Loucy (cell line): ENCODE results near the gene BCL2L15.
"Not testable (repeated sequence)": the region's sequence is repeated elsewhere in the genome, so short reads cannot be mapped to it uniquely, and the experiment has no call there.

ENCODE experiments used
- H2AFZ ChIP-seq: fragments of 200-600 bp; sonication (generic); 2 replicates; pipeline ENCODE4 v1.6.0; 2016; ENCODE audit warnings: antibody characterized with exemption, mild to moderate bottlenecking, low read length, moderate library complexity
- H3F3A ChIP-seq: fragments of 200-600 bp; 2 replicates; pipeline ENCODE4 v1.6.0; 2016; ENCODE audit warnings: antibody characterized with exemption, low read depth, mild to moderate bottlenecking
- H3K27me3 ChIP-seq: fragments of 200-600 bp; sonication (generic); 2 replicates; pipeline ENCODE4 v1.6.1; 2014; ENCODE audit warnings: low read length, mild to moderate bottlenecking; ENCODE audit not compliant: insufficient read depth, poor library complexity, severe bottlenecking
- H3K36me3 ChIP-seq: fragments of 200-600 bp; sonication (generic); 2 replicates; pipeline ENCODE4 v1.6.1; 2016; ENCODE audit warnings: low read length; ENCODE audit not compliant: insufficient read depth
- H3K4me1 ChIP-seq: fragments of 200-600 bp; sonication (generic); 2 replicates; pipeline ENCODE4 v1.5.1; 2014; ENCODE audit warnings: low read length, mild to moderate bottlenecking; ENCODE audit not compliant: insufficient read depth, poor library complexity, severe bottlenecking
- H3K4me2 ChIP-seq: fragments of 200-600 bp; sonication (generic); 2 replicates; pipeline ENCODE4 v1.6.0; 2014; ENCODE audit warnings: antibody characterized with exemption, low read length, low read depth, mild to moderate bottlenecking; ENCODE audit not compliant: poor library complexity, severe bottlenecking
- H3K4me3 ChIP-seq: fragments of 200-600 bp; sonication (generic); 2 replicates; pipeline ENCODE4 v1.5.1; 2014; ENCODE audit warnings: low read length, mild to moderate bottlenecking, mixed read lengths; ENCODE audit not compliant: poor library complexity, severe bottlenecking
- H3K79me2 ChIP-seq: fragments of 200-600 bp; sonication (generic); 2 replicates; pipeline ENCODE4 v1.6.1; 2014; ENCODE audit warnings: low read length; ENCODE audit not compliant: insufficient read depth
- H3K9ac ChIP-seq: fragments of 200-600 bp; sonication (generic); 2 replicates; pipeline ENCODE4 v1.6.0; 2014; ENCODE audit warnings: mild to moderate bottlenecking, low read depth, low read length, moderate library complexity; ENCODE audit not compliant: poor library complexity, severe bottlenecking
- H3K9me2 ChIP-seq: fragments of 200-600 bp; sonication (generic); replicated peaks from 2 replicates; pipeline ENCODE4 v1.6.1; 2016; ENCODE audit warnings: low read depth, low read length, mixed read lengths
- H3K9me3 ChIP-seq: fragments of 200-600 bp; sonication (generic); 2 replicates; pipeline ENCODE4 v1.6.1; 2014; ENCODE audit warnings: mild to moderate bottlenecking, antibody characterized with exemption, low read length, low read depth; ENCODE audit not compliant: insufficient read depth
- H4K20me1 ChIP-seq: fragments of 200-600 bp; sonication (generic); 2 replicates; pipeline ENCODE4 v1.6.0; 2014; ENCODE audit warnings: antibody characterized with exemption, low read length, mild to moderate bottlenecking; ENCODE audit not compliant: insufficient read depth, poor library complexity, severe bottlenecking
- EZH2phosphoT487 ChIP-seq: fragments of 200-600 bp; IDR thresholded peaks from 2 replicates; pipeline ENCODE4 v1.6.1; 2018; ENCODE audit warnings: antibody characterized with exemption, mild to moderate bottlenecking, moderate library complexity, borderline replicate concordance
- TF ChIP-seq, protein P1 (sequence below): fragments of 200-600 bp; sonication (generic); conservative IDR thresholded peaks from 2 replicates; pipeline ENCODE4 v1.5.1; 2014; ENCODE audit warnings: mild to moderate bottlenecking, antibody characterized with exemption, low read length

The BCL2L15 gene

DNA sequence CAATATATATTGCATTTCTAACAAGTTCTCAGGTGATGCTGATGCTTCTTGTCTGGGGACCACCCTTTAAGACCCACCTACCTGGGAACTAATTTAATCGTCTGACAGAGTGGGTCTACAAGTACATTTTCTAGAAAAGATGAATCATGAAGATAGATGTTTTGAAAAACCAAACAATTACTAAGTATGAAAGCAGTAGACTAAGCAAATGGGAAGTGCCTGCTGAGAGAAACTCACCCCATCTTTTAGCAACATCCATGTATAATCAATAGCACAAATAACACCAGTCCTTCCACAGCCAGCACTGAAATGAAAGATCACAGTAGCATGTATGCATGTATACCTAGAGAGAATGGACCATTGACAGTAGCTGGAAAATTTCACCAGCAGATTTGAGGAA is 33.1 kb downstream of the BCL2L15 start:
- peaks cover 42% of the 10 kb centered on the region for H3K36me3 ChIP-seq
- no peaks in the 10 kb centered on the region for H3K27me3 ChIP-seq
- H4K20me1 ChIP-seq = no peaks in the 10 kb centered on the region
- H3K4me1 ChIP-seq = peaks cover 14% of the 10 kb centered on the region
- no peaks in the 10 kb centered on the region for H3K79me2 ChIP-seq
- H3K9ac ChIP-seq = no peak overlapping the region
- H3F3A ChIP-seq = peaks cover 7% of the 10 kb centered on the region; the same call in 1 of the 2 replicates
- H3K4me3 ChIP-seq = no peak overlapping the region
- no peak overlapping the region for H3K4me2 ChIP-seq
- H3K9me2 ChIP-seq = no peaks in the 10 kb centered on the region
- H2AFZ ChIP-seq = no peak overlapping the region
- TF ChIP-seq, protein P1, sequence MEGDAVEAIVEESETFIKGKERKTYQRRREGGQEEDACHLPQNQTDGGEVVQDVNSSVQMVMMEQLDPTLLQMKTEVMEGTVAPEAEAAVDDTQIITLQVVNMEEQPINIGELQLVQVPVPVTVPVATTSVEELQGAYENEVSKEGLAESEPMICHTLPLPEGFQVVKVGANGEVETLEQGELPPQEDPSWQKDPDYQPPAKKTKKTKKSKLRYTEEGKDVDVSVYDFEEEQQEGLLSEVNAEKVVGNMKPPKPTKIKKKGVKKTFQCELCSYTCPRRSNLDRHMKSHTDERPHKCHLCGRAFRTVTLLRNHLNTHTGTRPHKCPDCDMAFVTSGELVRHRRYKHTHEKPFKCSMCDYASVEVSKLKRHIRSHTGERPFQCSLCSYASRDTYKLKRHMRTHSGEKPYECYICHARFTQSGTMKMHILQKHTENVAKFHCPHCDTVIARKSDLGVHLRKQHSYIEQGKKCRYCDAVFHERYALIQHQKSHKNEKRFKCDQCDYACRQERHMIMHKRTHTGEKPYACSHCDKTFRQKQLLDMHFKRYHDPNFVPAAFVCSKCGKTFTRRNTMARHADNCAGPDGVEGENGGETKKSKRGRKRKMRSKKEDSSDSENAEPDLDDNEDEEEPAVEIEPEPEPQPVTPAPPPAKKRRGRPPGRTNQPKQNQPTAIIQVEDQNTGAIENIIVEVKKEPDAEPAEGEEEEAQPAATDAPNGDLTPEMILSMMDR = no peak
- TF ChIP-seq EZH2phosphoT487 = no peak
- no peaks in the 10 kb centered on the region for H3K9me3 ChIP-seq

DNA sequence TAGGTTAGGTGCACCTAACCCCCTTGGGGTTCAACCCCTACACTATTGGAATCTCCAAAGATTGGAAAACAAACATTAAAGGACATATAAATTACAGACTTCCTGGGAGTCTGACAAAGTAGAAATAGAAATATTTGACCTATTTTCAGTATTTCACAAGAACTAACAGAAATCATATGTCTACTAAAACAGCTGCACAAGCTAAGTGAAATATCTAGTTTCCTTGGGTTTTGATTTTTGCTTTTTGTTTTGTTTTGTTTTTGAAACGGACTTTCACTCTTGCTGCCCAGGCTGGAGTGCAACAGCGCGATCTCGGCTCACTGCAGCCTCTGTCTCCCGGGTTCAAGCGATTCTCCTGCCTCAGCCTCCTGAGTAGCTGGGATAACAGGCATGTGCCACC is 34.7 kb downstream of the BCL2L15 start:
- peaks cover 35% of the 10 kb centered on the region for H3K36me3 ChIP-seq
- H2AFZ ChIP-seq, H3K9ac ChIP-seq, H3F3A ChIP-seq, H3K27me3 ChIP-seq, H4K20me1 ChIP-seq, H3K4me3 ChIP-seq, H3K79me2 ChIP-seq, H3K9me2 ChIP-seq, H3K9me3 ChIP-seq, H3K4me2 ChIP-seq: not testable (repeated sequence)
- H3K4me1 ChIP-seq = peaks cover 14% of the 10 kb centered on the region

DNA sequence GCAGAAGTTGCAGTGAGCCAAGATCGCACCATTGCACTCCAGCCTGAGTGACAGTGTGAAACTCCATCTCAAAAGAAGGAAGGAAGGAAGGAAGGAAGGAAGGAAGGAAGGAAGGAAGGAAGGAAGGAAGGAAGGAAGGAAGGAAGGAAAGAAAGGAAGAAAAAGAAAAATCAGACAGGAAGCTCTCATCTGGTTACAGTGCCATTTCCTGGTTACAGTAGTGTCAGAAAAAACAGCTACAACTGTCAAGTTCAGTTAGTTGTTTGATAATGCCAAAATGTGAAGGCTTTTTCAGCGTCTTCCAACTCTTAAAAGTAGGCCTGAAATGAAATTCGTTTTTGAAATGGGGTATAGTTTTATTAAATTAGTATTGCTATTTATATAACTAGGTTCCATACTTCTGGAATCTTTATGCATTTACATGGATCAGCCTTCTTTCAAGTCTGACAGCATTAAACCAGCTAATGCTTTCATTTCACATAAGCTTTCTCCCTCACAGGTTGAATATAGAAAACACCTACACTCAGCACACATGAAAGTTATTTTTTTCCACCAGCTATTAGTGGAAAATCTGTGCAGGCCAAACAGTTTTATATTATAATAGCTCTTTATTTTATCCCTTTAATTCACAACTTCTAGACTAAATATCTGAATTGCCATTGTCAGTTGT is 37.1 kb downstream of the BCL2L15 start:
- TF ChIP-seq, protein P1 = no peak
- TF ChIP-seq EZH2phosphoT487 = no peak
- Histone ChIP-seq H4K20me1 (no peaks in the 10 kb centered on the region), H3F3A (peaks cover 7% of the 10 kb centered on the region; the same call in 1 of the 2 replicates), H3K4me2 (peak overlapping the region; percentile 26), H3K36me3 (peaks cover 30% of the 10 kb centered on the region; the same call in 1 of the 2 replicates), H3K4me3 (no peak overlapping the region), H2AFZ (no peak overlapping the region), H3K9me2 (no peaks in the 10 kb centered on the region), H3K9ac (no peak overlapping the region), H3K27me3 (no peaks in the 10 kb centered on the region), H3K79me2 (no peaks in the 10 kb centered on the region), H3K9me3 (no peaks in the 10 kb centered on the region), H3K4me1 (peaks cover 14% of the 10 kb centered on the region)

DNA sequence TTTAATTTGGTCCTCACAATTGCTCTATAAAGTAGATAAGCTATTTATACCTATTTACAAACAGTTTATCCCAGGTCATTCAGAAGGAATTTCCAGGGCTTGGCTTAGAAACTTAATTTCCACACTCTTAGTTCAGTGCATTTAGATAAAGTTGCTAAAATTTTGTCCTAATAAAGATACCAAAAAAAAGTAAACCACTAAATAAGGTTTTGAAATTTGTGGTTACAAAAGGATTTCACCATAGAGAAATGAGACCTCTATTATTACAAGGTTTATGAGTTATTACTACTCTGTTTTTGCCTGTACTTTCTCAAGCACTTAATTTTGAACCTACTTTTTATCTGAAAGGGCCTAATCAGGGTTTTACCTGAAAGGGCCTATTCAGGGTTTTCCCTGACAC is 38.3 kb downstream of the BCL2L15 start:
- TF ChIP-seq, protein P1 = no peak
- TF ChIP-seq EZH2phosphoT487 = no peak
- no peaks in the 10 kb centered on the region for H4K20me1 ChIP-seq
- H3K4me2 ChIP-seq = no peak overlapping the region
- H3K4me1 ChIP-seq = peaks cover 14% of the 10 kb centered on the region
- no peak overlapping the region for H3K9ac ChIP-seq
- peaks cover 7% of the 10 kb centered on the region; the same call in 1 of the 2 replicates for H3F3A ChIP-seq
- H3K36me3 ChIP-seq = peaks cover 22% of the 10 kb centered on the region; the same call in 1 of the 2 replicates
- H3K9me2 ChIP-seq = no peaks in the 10 kb centered on the region
- H3K79me2 ChIP-seq = no peaks in the 10 kb centered on the region
- H3K27me3 ChIP-seq = no peaks in the 10 kb centered on the region
- H3K4me3 ChIP-seq = no peak overlapping the region
- no peaks in the 10 kb centered on the region for H3K9me3 ChIP-seq
- H2AFZ ChIP-seq = no peak overlapping the region
